ENCODE data around the gene PIP5K1B. TPM values are rescaled to one million over a fixed set of nuclear protein-coding genes. Genes with fewer than 3 reads are reported as not detected.

The PIP5K1B gene
- total RNA-seq, 1 experiment from 2014 or later, result 0.20 TPM

GRCh38 chr9:69020301-69021145 is 315.5 kb downstream of the PIP5K1B start (continued):
- TF ChIP-seq CTCF (IDR thresholded peaks at IDR 0.05 in 2 of 3, conservative IDR thresholded peaks at IDR 0.05 in 1 of 3; ENCODE audit: borderline replicate concordance in 1 of 3, insufficient read depth in 1 of 3, low read depth in 2 of 3, low read length in 2 of 3), result no peak
- TF ChIP-seq SIN3A (IDR thresholded peaks at IDR 0.05; ENCODE audit: low read depth), result no peak
- no peak for TF ChIP-seq EZH2phosphoT487 (IDR thresholded peaks at IDR 0.05; ENCODE audit: borderline replicate concordance)
- TF ChIP-seq EGR1 (IDR thresholded peaks at IDR 0.05; ENCODE audit: low read depth), result no peak
- no peak for TF ChIP-seq CEBPB (IDR thresholded peaks at IDR 0.05; ENCODE audit: low read depth)
- no peak for TF ChIP-seq SRF (IDR thresholded peaks at IDR 0.05; ENCODE audit: low read depth)

GRCh38 chr9:69023650-69024049 is 318.6 kb downstream of the PIP5K1B start:
- H3K9me3 ChIP-seq (ENCODE audit: control insufficient read depth in 1 of 2, insufficient read depth in 1 of 2, low read depth in 1 of 2, low read length in 2 of 2), result no peaks in the 10 kb centered on the region
- CTCF ChIA-PET, result interaction anchor here (1.1 kb wide), 1 partner anchor 200 kb away, joined by 4 read pairs; no protein-coding TSS in a partner anchor
- intact Hi-C loops (cut with micrococcal nuclease), result no loop called here
- no peak overlapping the region for H2AFZ ChIP-seq (ENCODE audit: low read depth, low read length, poor library complexity, severe bottlenecking)
- H3K9me2 ChIP-seq (ENCODE audit: insufficient read depth), result no peaks in the 10 kb centered on the region
- DNase-seq (ENCODE audit: low read depth, low spot score) (no peak), ATAC-seq (no peak)
- peaks cover 0 to 4% of the 10 kb centered on the region in 2 experiments; a peak in 1 of 4 replicates for H3K4me1 ChIP-seq (ENCODE audit: control insufficient read depth in 1 of 2, insufficient read depth in 2 of 2, low read length in 2 of 2)
- no peaks in the 10 kb centered on the region for H4K20me1 ChIP-seq (ENCODE audit: insufficient read depth)
- RAD21 ChIA-PET (ENCODE audit: low non-redundant PET in 1 of 2, low total read pairs in 2 of 2, uncharacterized antibody in 2 of 2, unreplicated experiment in 2 of 2), result no interaction called here
- no TSS peak for BruUV-seq (replicated peaks)
- no peak overlapping the region for H3K27ac ChIP-seq (ENCODE audit: low read depth, low read length)
- H3K4me3 ChIP-seq (replicated peaks in 1 of 2; ENCODE audit: low read depth in 1 of 2, low read length in 2 of 2), result no peak overlapping the region
- H3K27me3 ChIP-seq (ENCODE audit: insufficient read depth, low read length), result no peaks in the 10 kb centered on the region
- H3K9ac ChIP-seq (ENCODE audit: low read length), result no peak overlapping the region
- no peak overlapping the region for H3K4me2 ChIP-seq (ENCODE audit: low read length)
- no peaks in the 10 kb centered on the region for H3K36me3 ChIP-seq (ENCODE audit: control insufficient read depth in 1 of 2, insufficient read depth in 2 of 2, low read length in 2 of 2)
- POLR2A ChIA-PET, result no interaction called here
- no peaks in the 10 kb centered on the region for H3K79me2 ChIP-seq (ENCODE audit: insufficient read depth, low read length)
- no peak for TF ChIP-seq EZH2phosphoT487 (IDR thresholded peaks at IDR 0.05; ENCODE audit: borderline replicate concordance)
- no peak for TF ChIP-seq CBX3 (IDR thresholded peaks at IDR 0.05; ENCODE audit: low read depth)
- no peak for TF ChIP-seq JUND (IDR thresholded peaks at IDR 0.05)
- no peak for TF ChIP-seq POLR2AphosphoS5 (IDR thresholded peaks at IDR 0.05; ENCODE audit: low read depth, low read length)
- TF ChIP-seq ZBTB33 (IDR thresholded peaks at IDR 0.05; ENCODE audit: extremely low read depth, insufficient replicate concordance, low read length), result no peak
- TF ChIP-seq TCF7L2 (IDR thresholded peaks at IDR 0.05; ENCODE audit: borderline replicate concordance, extremely low read depth, insufficient read depth, insufficient read length), result no peak

Data from HCT116 (cell line).